D721Med (cell line): Measurements from ENCODE around the gene RPAP2.
A peak's percentile ranks its signal among the peaks of the same experiment; 100 is the strongest.
"Not testable (repeated sequence)": the region's sequence is repeated elsewhere in the genome, so short reads cannot be mapped to it uniquely, and the experiment has no call there.

Source experiments
- DNase-seq: peaks from one replicate; pipeline ENCODE4 v3.0.0; 2011; ENCODE audit warnings: low spot score; ENCODE audit not compliant: insufficient read length
- FAIRE-seq: peaks from 2 replicates; lab custom pipeline; 2011; peaks lifted over from hg19 to GRCh38; lab: Jason Lieb, UNC
- CTCF ChIP-seq: IDR thresholded peaks from 2 replicates; pipeline ENCODE4 v1.5.1; 2012; ENCODE audit warnings: mild to moderate bottlenecking, control low read depth; ENCODE audit not compliant: insufficient read depth; ENCODE audit errors: missing control alignments

RPAP2 gene

DNA sequence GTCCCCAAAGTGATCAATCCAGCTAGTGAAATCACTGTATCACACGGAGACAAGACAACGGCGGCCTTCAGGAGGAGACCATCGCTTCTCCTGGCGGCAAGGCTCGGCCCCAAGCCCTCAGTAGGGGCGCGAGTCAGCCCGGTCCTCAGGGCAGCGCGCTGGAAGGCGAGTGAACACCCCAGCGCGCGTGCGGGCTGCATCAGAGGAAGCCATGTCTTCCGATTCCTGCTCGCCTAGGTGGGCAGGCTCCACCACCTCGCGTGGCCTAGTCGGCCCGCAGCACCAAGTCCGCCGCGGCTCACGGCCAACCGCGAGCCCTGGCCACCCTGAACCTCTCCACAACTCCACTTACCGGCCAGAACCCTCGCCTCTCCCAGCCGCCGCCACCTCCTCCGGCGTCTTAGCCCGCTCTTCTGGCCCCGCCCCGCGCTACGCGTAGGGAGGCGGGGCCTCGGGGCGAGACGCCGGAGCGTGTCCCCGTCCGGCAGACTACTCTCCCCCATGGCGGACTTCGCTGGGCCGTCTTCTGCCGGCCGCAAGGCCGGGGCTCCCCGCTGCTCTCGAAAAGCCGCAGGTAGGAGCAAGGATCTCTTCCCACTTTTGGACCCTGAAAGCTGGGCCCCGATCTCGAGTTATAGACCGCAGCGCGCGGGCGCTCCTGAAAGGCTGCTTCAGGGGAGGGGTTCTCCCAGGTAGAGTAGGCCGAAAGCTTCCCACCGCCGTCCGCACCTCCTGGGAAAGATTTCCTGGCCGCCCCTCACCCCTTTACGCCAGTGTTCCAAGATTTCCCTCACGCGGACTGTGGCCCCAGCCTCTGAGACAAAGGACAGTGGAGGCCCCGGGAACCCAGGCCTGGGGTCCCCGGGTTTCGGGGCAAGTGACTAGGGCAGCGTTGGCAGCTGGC, at the start of gene RPAP2, which contains the start of gene GLMN:
Gene RPAP2 (plus strand): TSS at position 487 of the 904 bp plus-strand sequence. CDS start 15 bp downstream, at position 502.
Gene GLMN (minus strand): TSS at position 415 of the 904 bp plus-strand sequence. CDS start 988 bp downstream, outside the sequence.
- FAIRE-seq (no peak), DNase-seq (peak; percentile 25)
- TF ChIP-seq CTCF, result no peak

DNA sequence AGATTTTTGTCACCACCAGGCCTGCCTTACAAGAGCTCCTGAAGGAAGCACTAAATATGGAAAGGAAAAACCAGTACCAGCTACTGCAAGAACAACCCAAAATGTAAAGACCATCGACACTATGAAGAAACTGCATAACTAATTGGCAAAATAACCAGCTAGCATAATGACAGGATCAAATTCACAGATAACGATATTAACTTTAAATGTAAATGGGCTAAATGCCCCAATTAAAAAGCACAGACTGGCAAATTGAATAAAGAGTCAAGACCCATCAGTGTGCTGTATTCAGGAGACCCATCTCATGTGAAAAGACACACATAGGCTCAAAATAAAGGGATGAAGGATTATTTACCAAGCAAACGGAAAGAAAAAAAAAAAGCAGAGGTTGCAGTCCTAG, 44.1 kb upstream of the RPAP2 start:
- FAIRE-seq, result not testable (repeated sequence)

GRCh38 chr1:92259350-92259749, 39.5 kb upstream of the RPAP2 start:
- DNase-seq, result no peak
- FAIRE-seq, result no peak
- no peak for TF ChIP-seq CTCF

More for the DNA sequence above, 44.1 kb upstream of the RPAP2 start:
- not testable (repeated sequence) for DNase-seq

GRCh38 chr1:92262516-92262915, 36.3 kb upstream of the RPAP2 start:
- FAIRE-seq (no peak), DNase-seq (no peak)
- TF ChIP-seq CTCF, result no peak

DNA sequence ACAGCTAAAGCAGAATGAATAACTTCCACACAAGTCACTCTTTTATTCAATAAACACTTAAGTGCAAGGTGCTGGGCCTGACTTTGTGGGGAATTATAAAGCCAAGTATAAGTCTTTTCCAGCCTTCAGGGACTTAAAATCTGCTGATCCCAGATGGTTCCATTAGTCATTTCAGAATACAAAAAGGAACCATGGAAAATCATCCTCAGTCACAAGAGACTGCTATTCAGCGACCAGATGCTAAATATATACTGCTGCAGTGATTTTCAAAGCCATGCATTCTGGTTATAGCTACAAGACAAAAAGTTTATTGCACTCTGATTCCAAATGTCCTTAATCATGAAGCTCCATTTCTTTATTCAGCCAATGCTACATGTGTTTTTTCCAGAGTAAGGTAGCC, 25.8 kb upstream of the RPAP2 start:
- FAIRE-seq (no peak), DNase-seq (no peak)
- TF ChIP-seq CTCF, result no peak

GRCh38 chr1:92274939-92275338, 23.9 kb upstream of the RPAP2 start:
- FAIRE-seq (no peak), DNase-seq (no peak)
- TF ChIP-seq CTCF, result no peak

GRCh38 chr1:92276082-92276481, 22.8 kb upstream of the RPAP2 start:
- FAIRE-seq (no peak), DNase-seq (no peak)
- no peak for TF ChIP-seq CTCF
